Esophagus muscularis mucosa (tissue), 4 donors: ENCODE measurements around the gene WSCD2.

Experiments used
- EP300 ChIP-seq: sonication (generic); formaldehyde crosslinking; IDR thresholded peaks from one replicate; pipeline ENCODE4 v1.6.1; 2017; ENCODE audit warnings: antibody characterized with exemption
- POLR2A ChIP-seq: fragments of 450-650 bp; IDR thresholded peaks from one replicate; pipeline ENCODE4 v1.6.1; 2017; ENCODE audit warnings: antibody characterized with exemption, moderate library complexity, mild to moderate bottlenecking, low read depth
- POLR2AphosphoS5 ChIP-seq, 2 donors: sonication (generic); formaldehyde crosslinking; IDR thresholded peaks; one replicate each; pipeline ENCODE4 v1.6.1; 2017; ENCODE audit warnings: antibody characterized with exemption in 2 of 2
- TF ChIP-seq, protein P1 (sequence below), 3 experiments: fragments of 200-600 bp in 2 of 3; fragments of 450-650 bp in 1 of 3; sonication (generic) in 2 of 3; IDR thresholded peaks; one replicate each; pipeline ENCODE4 v1.5.1; 2017 to 2019; ENCODE audit warnings: antibody characterized with exemption in 3 of 3, mild to moderate bottlenecking in 2 of 3, moderate library complexity in 1 of 3

GRCh38 chr12:108099778-108100489 lies 29.2 kb upstream of the WSCD2 start:
- TF ChIP-seq, protein P1, sequence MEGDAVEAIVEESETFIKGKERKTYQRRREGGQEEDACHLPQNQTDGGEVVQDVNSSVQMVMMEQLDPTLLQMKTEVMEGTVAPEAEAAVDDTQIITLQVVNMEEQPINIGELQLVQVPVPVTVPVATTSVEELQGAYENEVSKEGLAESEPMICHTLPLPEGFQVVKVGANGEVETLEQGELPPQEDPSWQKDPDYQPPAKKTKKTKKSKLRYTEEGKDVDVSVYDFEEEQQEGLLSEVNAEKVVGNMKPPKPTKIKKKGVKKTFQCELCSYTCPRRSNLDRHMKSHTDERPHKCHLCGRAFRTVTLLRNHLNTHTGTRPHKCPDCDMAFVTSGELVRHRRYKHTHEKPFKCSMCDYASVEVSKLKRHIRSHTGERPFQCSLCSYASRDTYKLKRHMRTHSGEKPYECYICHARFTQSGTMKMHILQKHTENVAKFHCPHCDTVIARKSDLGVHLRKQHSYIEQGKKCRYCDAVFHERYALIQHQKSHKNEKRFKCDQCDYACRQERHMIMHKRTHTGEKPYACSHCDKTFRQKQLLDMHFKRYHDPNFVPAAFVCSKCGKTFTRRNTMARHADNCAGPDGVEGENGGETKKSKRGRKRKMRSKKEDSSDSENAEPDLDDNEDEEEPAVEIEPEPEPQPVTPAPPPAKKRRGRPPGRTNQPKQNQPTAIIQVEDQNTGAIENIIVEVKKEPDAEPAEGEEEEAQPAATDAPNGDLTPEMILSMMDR (IDR thresholded peaks at IDR 0.05): no peak
- TF ChIP-seq POLR2AphosphoS5 (IDR thresholded peaks at IDR 0.05) (no peak), POLR2A (no peak), EP300 (no peak)
